ENCODE measurements around the gene PPL.
"Not testable (repeated sequence)": the region's sequence is repeated elsewhere in the genome, so short reads cannot be mapped to it uniquely, and the experiment has no call there.

The PPL gene

GRCh38 chr16:4968879-4969483, 32.0 kb upstream of the PPL start:
- no peak overlapping the region for H3K9ac ChIP-seq (ENCODE audit: insufficient read length, low read depth)
- no peaks in the 10 kb centered on the region for H3K27me3 ChIP-seq (ENCODE audit: insufficient read depth, insufficient read length)

GRCh38 chr16:4968278-4968677, 31.3 kb upstream of the PPL start:
- not testable (repeated sequence) for H3K27me3 ChIP-seq (ENCODE audit: insufficient read depth, insufficient read length); H3K36me3 ChIP-seq (ENCODE audit: insufficient read depth, insufficient read length, low read length); H3K4me3 ChIP-seq (ENCODE audit: insufficient read length, low read depth); DNase-seq (ENCODE audit: low read depth, low spot score); H3K9me3 ChIP-seq (ENCODE audit: insufficient read depth, low read length); H3K9ac ChIP-seq (ENCODE audit: insufficient read length, low read depth)
- peaks cover 14% of the 10 kb centered on the region for H3K4me1 ChIP-seq (ENCODE audit: insufficient read depth, insufficient read length)

More at GRCh38 chr16:4968879-4969483, 32.0 kb upstream of the PPL start:
- no peaks in the 10 kb centered on the region for H3K36me3 ChIP-seq (ENCODE audit: insufficient read depth, insufficient read length, low read length)
- no peak for DNase-seq (ENCODE audit: low read depth, low spot score)
- TF ChIP-seq YY1 (IDR thresholded peaks at IDR 0.05; ENCODE audit: insufficient read depth, insufficient read length) (no peak), SUZ12 (IDR thresholded peaks at IDR 0.05; ENCODE audit: extremely low read depth, insufficient read depth, insufficient read length) (no peak), ZNF274 (IDR thresholded peaks at IDR 0.05; ENCODE audit: low read depth, low read length) (no peak)
- H3K9me3 ChIP-seq (ENCODE audit: insufficient read depth, low read length), result no peaks in the 10 kb centered on the region
- no peak overlapping the region for H3K4me3 ChIP-seq (ENCODE audit: insufficient read length, low read depth)
- H3K4me1 ChIP-seq (ENCODE audit: insufficient read depth, insufficient read length), result peaks cover 15% of the 10 kb centered on the region

GRCh38 chr16:4966736-4967453, 29.9 kb upstream of the PPL start:
- Histone ChIP-seq H3K27me3 (ENCODE audit: insufficient read depth, insufficient read length) (no peaks in the 10 kb centered on the region), H3K4me3 (ENCODE audit: insufficient read length, low read depth) (no peak overlapping the region), H3K36me3 (ENCODE audit: insufficient read depth, insufficient read length, low read length) (no peaks in the 10 kb centered on the region), H3K4me1 (ENCODE audit: insufficient read depth, insufficient read length) (peaks cover 11% of the 10 kb centered on the region), H3K9me3 (ENCODE audit: insufficient read depth, low read length) (no peaks in the 10 kb centered on the region), H3K9ac (ENCODE audit: insufficient read length, low read depth) (no peak overlapping the region)
- DNase-seq (ENCODE audit: low read depth, low spot score), result no peak
- TF ChIP-seq ZNF274 (IDR thresholded peaks at IDR 0.05; ENCODE audit: low read depth, low read length) (no peak), YY1 (IDR thresholded peaks at IDR 0.05; ENCODE audit: insufficient read depth, insufficient read length) (no peak), SUZ12 (IDR thresholded peaks at IDR 0.05; ENCODE audit: extremely low read depth, insufficient read depth, insufficient read length) (no peak)

GRCh38 chr16:4963527-4963926, 26.6 kb upstream of the PPL start:
- not testable (repeated sequence) for H3K4me1 ChIP-seq (ENCODE audit: insufficient read depth, insufficient read length); H3K4me3 ChIP-seq (ENCODE audit: insufficient read length, low read depth); H3K9ac ChIP-seq (ENCODE audit: insufficient read length, low read depth); DNase-seq (ENCODE audit: low read depth, low spot score); H3K36me3 ChIP-seq (ENCODE audit: insufficient read depth, insufficient read length, low read length); H3K27me3 ChIP-seq (ENCODE audit: insufficient read depth, insufficient read length); H3K9me3 ChIP-seq (ENCODE audit: insufficient read depth, low read length)

GRCh38 chr16:4962716-4963115, 25.8 kb upstream of the PPL start:
- no peaks in the 10 kb centered on the region for H3K36me3 ChIP-seq (ENCODE audit: insufficient read depth, insufficient read length, low read length)
- peaks cover 4% of the 10 kb centered on the region for H3K27me3 ChIP-seq (ENCODE audit: insufficient read depth, insufficient read length)
- H3K4me1 ChIP-seq (ENCODE audit: insufficient read depth, insufficient read length), result peaks cover 6% of the 10 kb centered on the region
- TF ChIP-seq YY1 (IDR thresholded peaks at IDR 0.05; ENCODE audit: insufficient read depth, insufficient read length) (no peak), SUZ12 (IDR thresholded peaks at IDR 0.05; ENCODE audit: extremely low read depth, insufficient read depth, insufficient read length) (no peak), ZNF274 (IDR thresholded peaks at IDR 0.05; ENCODE audit: low read depth, low read length) (no peak)
- no peak overlapping the region for H3K4me3 ChIP-seq (ENCODE audit: insufficient read length, low read depth)
- no peaks in the 10 kb centered on the region for H3K9me3 ChIP-seq (ENCODE audit: insufficient read depth, low read length)
- DNase-seq (ENCODE audit: low read depth, low spot score), result no peak
- no peak overlapping the region for H3K9ac ChIP-seq (ENCODE audit: insufficient read length, low read depth)

GRCh38 chr16:4960579-4960978, 23.6 kb upstream of the PPL start:
- Histone ChIP-seq H3K27me3 (ENCODE audit: insufficient read depth, insufficient read length) (peaks cover 18% of the 10 kb centered on the region), H3K9ac (ENCODE audit: insufficient read length, low read depth) (no peak overlapping the region), H3K36me3 (ENCODE audit: insufficient read depth, insufficient read length, low read length) (no peaks in the 10 kb centered on the region), H3K4me3 (ENCODE audit: insufficient read length, low read depth) (no peak overlapping the region), H3K9me3 (ENCODE audit: insufficient read depth, low read length) (no peaks in the 10 kb centered on the region), H3K4me1 (ENCODE audit: insufficient read depth, insufficient read length) (peaks cover 6% of the 10 kb centered on the region)
- DNase-seq (ENCODE audit: low read depth, low spot score), result no peak
- no peak for TF ChIP-seq ZNF274 (IDR thresholded peaks at IDR 0.05; ENCODE audit: low read depth, low read length)
- TF ChIP-seq SUZ12 (IDR thresholded peaks at IDR 0.05; ENCODE audit: extremely low read depth, insufficient read depth, insufficient read length), result no peak
- no peak for TF ChIP-seq YY1 (IDR thresholded peaks at IDR 0.05; ENCODE audit: insufficient read depth, insufficient read length)

GRCh38 chr16:4958510-4959438, 21.8 kb upstream of the PPL start:
- H3K9ac ChIP-seq (ENCODE audit: insufficient read length, low read depth), result peak overlapping the region; percentile 72
- H3K9me3 ChIP-seq (ENCODE audit: insufficient read depth, low read length), result no peaks in the 10 kb centered on the region
- peaks cover 18% of the 10 kb centered on the region for H3K27me3 ChIP-seq (ENCODE audit: insufficient read depth, insufficient read length)
- H3K36me3 ChIP-seq (ENCODE audit: insufficient read depth, insufficient read length, low read length), result no peaks in the 10 kb centered on the region
- H3K4me3 ChIP-seq (ENCODE audit: insufficient read length, low read depth), result peak overlapping the region; percentile 42
- no peak for DNase-seq (ENCODE audit: low read depth, low spot score)
- TF ChIP-seq SUZ12 (IDR thresholded peaks at IDR 0.05; ENCODE audit: extremely low read depth, insufficient read depth, insufficient read length), result no peak
- TF ChIP-seq YY1 (IDR thresholded peaks at IDR 0.05; ENCODE audit: insufficient read depth, insufficient read length), result no peak
- no peak for TF ChIP-seq ZNF274 (IDR thresholded peaks at IDR 0.05; ENCODE audit: low read depth, low read length)
- peaks cover 6% of the 10 kb centered on the region for H3K4me1 ChIP-seq (ENCODE audit: insufficient read depth, insufficient read length)
